GM19351 (cell line): ENCODE data around the gene ZBED3.

Source experiments
- ATAC-seq: cut with Tn5 transposase; IDR thresholded peaks from one replicate; pipeline ENCODE4 v1.9.1; 2021; ENCODE audit warnings: mild to moderate bottlenecking, moderate library complexity; ENCODE audit not compliant: unreplicated experiment

ZBED3 gene

GRCh38 chr5:77077829-77078176 is 9.3 kb downstream of the ZBED3 start:
- ATAC-seq, result no peak

DNA sequence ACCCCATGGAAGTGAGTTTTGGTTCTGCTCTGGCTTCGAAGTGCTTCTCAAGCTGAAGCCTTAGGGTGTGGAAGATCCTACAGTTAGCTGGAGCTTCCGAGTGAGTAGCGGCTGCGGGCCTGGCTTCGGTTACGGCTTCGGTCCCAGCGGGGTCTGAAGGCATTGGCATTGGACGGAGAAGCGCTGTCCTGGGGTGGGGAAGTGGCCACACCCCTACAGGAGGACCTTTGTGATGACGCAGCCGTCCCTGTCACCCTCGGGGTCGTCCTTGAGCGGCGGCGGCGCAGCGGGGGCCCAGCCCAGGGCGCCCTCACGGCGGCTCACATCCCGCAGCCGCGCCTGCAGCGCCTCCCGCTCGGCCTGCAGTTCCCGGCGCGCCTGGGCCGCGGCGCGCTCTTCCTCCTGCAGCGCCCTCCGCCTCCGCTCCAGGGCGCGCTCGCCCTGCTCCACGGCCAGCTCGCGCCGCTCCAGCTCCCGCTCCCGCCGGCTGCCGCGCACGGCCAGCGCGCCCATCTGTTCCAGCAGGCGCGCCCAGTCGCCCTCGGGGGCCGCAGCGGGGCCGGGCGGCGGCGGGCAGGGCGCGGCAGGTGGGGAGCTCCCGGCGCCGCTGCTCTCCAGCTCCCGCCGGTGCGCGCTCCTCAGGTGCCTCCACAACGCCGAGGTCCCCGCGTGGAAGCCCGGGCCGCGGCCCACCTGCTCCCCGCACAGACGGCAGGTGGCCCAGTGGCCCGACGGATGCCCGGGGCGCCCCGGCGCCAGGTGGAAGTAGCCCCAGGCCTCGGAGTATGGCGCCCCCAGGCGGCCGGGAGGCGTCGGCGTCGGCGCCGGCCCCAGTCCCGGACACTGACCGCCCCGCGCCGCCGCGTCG is 9.9 kb downstream of the ZBED3 start:
- peak; percentile 86 for ATAC-seq

GRCh38 chr5:77074745-77075144 is 12.3 kb downstream of the ZBED3 start:
- no peak for ATAC-seq

DNA sequence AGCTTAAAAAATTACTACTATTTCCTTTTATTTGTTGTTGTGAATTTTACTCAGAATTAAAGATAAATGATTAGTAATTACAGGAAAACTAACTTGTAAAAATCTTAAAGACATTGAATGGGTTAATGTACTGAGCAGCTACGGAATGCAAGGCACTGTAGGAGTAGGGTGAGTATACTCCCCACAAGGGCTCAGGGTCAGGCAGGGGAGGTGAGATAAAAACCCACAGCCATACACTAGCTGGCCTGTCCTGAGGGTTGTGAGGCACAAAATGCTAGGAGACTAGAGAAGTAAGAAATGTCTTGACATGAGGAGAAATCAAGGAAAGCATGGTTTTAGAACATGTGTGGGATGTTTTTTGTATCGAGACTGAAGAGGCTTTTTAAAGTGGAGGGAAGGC is 13.4 kb downstream of the ZBED3 start:
- ATAC-seq, result no peak

DNA sequence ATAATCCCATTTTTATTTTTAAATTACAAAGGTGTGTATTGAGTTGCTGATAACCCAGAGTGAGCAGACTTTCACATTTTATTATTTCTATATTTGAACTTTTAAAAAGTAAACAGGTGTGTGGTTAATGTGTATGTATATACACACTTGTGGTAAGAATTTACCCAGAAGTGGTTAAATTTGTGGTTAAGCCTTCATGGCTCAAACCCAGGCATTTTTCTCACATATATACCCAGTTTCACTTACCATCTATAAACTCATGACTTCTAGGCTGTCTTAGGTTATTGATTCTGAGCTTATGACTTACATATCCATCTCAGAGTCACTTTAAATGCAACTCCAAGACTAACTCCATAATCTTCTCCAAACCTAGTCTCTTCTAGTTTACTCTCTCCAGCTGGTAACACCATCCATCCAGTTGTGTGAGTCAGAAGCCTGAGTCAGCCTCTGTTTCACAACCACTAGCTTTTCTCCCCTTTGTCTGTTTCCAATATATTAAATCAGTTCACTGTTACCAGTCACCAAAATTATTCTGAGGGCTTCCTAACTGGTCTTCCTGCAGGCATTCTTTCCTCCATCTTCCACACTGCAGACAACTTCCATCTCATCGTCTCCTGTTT is 20.2 kb downstream of the ZBED3 start:
- ATAC-seq, result no peak

GRCh38 chr5:77066184-77066583 is 20.9 kb downstream of the ZBED3 start:
- no peak for ATAC-seq

DNA sequence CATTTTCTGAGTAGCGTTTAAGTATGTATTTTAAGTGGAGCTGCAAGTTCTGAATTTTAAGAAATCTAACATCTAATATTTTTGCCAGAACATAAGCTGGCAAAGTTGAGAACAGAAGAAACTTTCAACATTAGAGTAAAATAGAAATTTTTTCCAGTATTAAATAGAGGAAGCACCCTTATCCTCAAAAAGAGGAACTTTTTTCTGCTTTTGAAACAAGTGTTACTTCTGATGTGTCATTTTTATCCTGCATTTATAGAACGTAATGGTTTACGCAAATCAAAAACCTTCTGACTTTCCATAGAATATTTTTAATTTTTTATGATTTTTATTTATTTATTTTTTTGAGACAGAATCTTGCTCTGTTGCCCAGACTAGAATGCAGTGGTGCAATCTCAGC is 21.8 kb downstream of the ZBED3 start:
- no peak for ATAC-seq

- ATAC-seq, result no peak
These were observed 23.0 kb downstream of the ZBED3 start for GRCh38 chr5:77064040-77064439.

DNA sequence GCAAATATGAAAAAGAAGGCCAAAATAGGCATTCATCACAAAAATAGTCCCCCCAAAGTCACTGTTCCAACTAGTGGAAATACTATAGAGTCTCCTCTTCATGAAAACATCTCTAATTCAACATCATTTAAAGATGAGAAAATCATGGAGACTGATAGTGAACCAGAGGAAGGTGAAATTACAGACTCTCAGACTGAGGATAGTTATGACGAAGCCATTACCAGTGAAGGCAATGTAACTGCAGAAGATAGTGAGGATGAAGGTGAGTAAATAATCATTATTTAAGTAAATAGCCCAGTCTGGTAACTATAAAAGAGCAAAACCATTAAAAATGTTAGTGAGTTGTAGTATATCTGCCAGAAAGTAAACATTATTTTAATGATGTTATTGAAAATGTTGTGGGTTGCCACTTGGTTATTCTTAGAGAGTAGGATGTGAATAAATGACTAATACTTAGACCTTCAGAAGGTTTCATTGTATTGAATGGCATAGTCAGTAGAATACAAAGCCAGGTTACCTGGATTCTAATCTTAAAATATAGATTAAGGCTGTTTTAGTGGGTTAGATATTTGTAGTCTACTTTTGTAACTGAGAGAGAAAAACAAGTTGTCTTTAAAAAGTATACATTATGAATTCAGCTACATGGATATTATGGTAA is 40.5 kb downstream of the ZBED3 start:
- no peak for ATAC-seq

DNA sequence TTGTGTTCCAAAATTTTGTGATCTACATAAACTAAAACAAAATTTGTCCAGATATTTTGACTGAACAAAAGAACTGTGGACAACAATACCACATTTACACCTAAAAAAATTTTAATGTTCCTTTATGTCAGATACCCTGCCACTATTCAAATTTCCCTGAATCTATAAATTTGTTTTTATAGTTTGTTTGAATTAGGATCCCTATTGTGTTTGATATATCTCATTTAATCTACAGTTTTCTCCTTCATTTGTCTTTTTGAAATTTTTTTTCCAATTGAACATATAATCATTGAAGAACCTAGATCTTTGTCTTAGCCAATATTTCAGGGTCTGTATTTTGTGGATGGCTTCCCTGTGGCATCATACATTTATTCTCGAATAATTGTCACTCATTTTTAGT is 51.1 kb downstream of the ZBED3 start:
- ATAC-seq, result no peak

DNA sequence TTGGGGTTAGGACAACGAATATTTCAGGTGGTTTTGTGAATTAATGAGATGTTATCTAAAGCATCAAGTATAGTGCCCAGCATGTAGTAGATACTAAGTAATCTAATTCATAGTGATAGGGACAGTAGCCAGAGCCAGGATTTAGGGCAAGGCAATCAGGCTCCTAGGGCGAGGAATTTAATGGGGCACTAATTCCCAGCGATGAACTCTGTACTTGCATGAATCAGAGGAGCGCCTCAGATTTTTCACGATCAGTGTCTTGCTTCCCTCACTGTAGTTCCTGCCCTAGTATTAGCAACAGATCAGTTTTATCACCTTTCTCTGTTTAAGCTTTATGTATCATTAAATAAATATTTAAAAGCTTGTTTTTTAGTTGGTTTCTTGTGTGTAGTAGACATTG is 53.7 kb downstream of the ZBED3 start:
- no peak for ATAC-seq

- no peak for ATAC-seq
These were observed 54.5 kb downstream of the ZBED3 start for GRCh38 chr5:77032635-77033034.

DNA sequence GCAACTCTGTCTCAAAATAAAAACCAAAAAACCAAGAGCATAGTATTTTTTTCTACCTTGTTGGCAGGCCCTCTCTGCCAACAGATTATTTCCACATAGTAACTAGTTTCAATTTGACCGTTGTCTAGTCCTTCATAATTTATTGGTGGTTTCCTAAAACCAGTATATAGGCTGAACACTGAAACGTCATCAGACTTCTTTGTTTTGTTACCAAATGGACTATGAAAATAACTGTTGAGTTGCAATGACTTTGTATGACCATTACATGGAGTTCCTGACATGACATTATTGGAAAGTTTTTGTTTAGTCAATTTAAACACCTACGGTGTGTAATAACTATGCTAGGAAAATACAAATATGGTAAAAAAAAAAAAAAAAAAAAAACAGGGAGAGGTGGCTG is 55.2 kb downstream of the ZBED3 start:
- no peak for ATAC-seq

GRCh38 chr5:77030097-77031071 is 56.7 kb downstream of the ZBED3 start, which contains the start of gene AGGF1:
Gene AGGF1 (plus strand): TSS chr5:77030404. CDS start chr5:77030767, 363 bp downstream.
- peak; percentile 99 for ATAC-seq

DNA sequence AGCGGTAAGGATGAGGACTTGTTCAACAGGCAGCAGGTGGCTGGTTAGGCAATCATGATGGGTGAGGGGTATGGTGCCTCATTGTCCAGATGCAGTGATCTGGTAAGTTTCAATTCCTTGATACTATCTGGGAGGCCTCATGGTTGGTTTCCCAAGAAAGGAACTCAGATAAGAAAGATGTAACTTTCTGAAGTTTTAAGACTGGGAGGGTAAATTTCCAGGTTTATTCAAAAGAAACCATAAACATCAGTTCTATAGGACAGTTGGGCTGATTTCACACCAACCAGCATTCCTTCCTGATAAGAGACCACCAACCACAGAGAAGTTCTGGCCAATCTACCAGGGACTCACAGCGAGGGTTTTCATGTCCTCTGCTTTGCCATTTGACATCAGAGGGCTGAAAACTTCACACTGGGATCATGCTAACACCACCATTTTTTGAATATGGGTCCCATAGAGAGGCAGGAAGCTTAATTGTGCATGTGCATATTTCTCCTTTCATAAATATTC is 57.7 kb downstream of the ZBED3 start:
- ATAC-seq, result no peak

GRCh38 chr5:77028631-77029375 is 58.3 kb downstream of the ZBED3 start:
- ATAC-seq, result no peak

DNA sequence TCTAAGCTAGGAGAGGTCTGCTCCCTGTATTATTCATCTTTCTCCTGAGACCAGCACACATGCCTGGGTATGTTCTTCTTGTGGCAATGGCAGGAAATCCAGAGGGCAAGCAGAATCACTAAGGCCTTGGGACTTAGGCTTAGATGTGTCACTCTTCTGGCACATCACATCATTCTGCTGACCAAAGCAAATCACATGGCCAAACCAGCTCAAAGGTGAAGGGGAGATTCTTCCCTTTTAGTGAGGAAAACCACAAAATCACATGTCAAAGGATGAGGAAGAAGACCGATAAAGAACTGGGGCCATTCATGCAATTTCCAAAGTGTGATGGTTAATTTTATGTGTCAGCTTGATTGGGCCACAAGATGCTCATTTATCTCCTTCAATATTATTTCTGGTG is 62.6 kb downstream of the ZBED3 start:
- ATAC-seq, result no peak

DNA sequence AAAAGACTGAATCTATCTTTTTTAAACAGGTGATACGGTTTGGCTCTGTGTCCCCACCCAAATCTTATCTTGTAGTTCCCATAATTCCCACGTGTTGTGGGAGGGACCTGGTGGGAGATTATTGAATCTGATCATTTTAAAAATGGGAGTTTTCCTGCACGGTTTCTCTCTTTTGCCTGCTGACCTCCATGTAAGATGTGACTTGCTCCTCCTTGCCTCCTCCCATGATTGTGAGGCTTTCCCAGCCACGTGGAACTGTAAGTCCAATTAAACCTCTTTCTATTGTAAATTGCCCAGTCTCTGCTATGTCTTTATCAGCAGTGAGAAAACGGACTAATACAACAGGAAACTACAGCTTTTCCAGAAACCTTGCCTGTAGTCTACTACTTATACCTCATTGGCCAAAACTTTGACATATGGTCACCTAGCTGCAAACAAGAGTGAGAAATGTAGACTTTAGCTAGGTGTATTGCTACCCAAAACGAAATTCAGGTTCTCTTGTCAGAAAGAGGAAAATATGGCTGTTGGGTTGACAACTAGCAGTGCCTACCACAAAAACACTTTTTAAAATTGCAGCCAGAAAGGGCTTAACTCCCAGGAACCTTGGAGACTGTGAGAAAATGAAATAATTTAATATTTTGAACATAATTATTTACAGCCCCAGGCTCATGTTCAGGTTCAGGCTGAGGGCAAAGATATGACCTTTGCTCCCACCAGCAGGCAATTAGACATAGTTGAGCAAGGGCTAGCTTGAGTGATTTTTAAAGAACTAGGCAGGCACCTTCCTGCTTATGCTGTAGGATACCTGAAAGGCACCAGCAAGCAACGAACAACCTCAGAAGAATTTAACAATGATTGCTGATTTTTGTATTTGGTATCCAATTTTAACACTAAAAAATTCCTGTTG is 64.3 kb downstream of the ZBED3 start:
- no peak for ATAC-seq
